NCI-H2107 treated with DMSO at 0.1 percent for 48 hours (cell line): ENCODE measurements around the gene CAP1.

Source experiments
- DNase-seq: peaks from one replicate; lab custom pipeline; 2025; ENCODE audit not compliant: unreplicated experiment; lab: John Stamatoyannopoulos, UW

Gene CAP1

GRCh38 chr1:40094466-40095110 lies 54.1 kb downstream of the CAP1 start:
- DNase-seq, result no peak

GRCh38 chr1:40095806-40096205 lies 55.3 kb downstream of the CAP1 start:
- DNase-seq, result no peak

GRCh38 chr1:40096646-40096976 lies 56.1 kb downstream of the CAP1 start:
- DNase-seq, result no peak

- DNase-seq, result peak; percentile 100
Observed at GRCh38 chr1:40096977-40097782, 56.7 kb downstream of the CAP1 start, which contains the start of gene PPT1. Gene PPT1, minus strand, starts transcription at chr1:40097252. Its CDS starts 14 bp downstream, at chr1:40097238.

GRCh38 chr1:40102038-40102437 lies 61.5 kb downstream of the CAP1 start:
- no peak for DNase-seq

GRCh38 chr1:40102896-40103295 lies 62.4 kb downstream of the CAP1 start:
- no peak for DNase-seq

- DNase-seq, result no peak
Observed at GRCh38 chr1:40105028-40105427, 64.5 kb downstream of the CAP1 start.

- DNase-seq, result no peak
Observed at GRCh38 chr1:40107290-40107959, 66.9 kb downstream of the CAP1 start.

- DNase-seq, result no peak
Observed at GRCh38 chr1:40110389-40110788, 69.9 kb downstream of the CAP1 start.

GRCh38 chr1:40114400-40114799 lies 73.9 kb downstream of the CAP1 start:
- DNase-seq, result no peak

- no peak for DNase-seq
Observed at GRCh38 chr1:40120128-40120527, 79.6 kb downstream of the CAP1 start.
